ENCODE data around the gene CLDND2.

Gene CLDND2

DNA sequence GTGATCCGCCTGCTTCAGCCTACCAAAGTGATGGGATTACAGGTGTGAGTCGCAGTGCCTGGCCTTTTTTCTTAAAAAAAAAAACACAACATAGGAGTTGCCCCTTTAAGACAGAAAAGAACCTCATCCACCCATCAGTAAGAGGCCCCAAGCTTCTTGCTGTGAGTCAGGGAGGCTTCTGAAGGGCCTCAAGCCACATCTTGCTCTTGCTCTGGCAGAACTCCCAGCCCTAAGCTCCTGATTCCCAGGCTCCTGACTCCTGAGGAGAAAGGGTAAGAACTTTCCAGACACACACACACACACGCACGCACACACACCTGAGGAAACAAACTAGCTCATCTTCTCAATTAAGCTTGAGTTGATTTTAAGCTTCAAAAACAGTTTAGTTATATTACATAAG, 9.5 kb downstream of the CLDND2 start:
- peak; percentile 56 for DNase-seq (ENCODE audit: extremely low read depth, low read depth)
- TF ChIP-seq, protein P1, sequence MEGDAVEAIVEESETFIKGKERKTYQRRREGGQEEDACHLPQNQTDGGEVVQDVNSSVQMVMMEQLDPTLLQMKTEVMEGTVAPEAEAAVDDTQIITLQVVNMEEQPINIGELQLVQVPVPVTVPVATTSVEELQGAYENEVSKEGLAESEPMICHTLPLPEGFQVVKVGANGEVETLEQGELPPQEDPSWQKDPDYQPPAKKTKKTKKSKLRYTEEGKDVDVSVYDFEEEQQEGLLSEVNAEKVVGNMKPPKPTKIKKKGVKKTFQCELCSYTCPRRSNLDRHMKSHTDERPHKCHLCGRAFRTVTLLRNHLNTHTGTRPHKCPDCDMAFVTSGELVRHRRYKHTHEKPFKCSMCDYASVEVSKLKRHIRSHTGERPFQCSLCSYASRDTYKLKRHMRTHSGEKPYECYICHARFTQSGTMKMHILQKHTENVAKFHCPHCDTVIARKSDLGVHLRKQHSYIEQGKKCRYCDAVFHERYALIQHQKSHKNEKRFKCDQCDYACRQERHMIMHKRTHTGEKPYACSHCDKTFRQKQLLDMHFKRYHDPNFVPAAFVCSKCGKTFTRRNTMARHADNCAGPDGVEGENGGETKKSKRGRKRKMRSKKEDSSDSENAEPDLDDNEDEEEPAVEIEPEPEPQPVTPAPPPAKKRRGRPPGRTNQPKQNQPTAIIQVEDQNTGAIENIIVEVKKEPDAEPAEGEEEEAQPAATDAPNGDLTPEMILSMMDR (IDR thresholded peaks at IDR 0.05; ENCODE audit: low read depth, low read length) = no peak

DNA sequence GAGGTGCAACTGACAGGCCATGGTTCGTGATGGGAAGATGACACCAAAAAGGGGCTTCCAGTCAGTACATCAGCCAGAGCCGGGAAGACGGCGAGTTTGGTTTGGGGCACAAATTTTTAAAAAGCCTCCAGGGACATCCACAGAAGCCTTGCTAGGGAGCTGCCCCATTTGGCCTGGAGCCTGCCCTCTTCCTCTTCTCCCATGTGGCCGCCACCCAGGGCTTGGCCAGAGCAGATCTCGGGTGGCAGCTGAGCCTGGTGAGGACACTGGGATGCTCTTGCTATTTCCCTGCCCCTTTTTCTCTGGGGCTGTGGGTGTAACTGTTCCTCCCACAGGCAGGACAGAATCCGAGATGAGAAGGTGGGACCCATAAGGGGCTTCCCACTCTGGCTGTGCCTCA, 10.9 kb downstream of the CLDND2 start:
- DNase-seq (ENCODE audit: extremely low read depth, low read depth) = no peak
- TF ChIP-seq, protein P1 (IDR thresholded peaks at IDR 0.05; ENCODE audit: low read depth, low read length) = no peak

DNA sequence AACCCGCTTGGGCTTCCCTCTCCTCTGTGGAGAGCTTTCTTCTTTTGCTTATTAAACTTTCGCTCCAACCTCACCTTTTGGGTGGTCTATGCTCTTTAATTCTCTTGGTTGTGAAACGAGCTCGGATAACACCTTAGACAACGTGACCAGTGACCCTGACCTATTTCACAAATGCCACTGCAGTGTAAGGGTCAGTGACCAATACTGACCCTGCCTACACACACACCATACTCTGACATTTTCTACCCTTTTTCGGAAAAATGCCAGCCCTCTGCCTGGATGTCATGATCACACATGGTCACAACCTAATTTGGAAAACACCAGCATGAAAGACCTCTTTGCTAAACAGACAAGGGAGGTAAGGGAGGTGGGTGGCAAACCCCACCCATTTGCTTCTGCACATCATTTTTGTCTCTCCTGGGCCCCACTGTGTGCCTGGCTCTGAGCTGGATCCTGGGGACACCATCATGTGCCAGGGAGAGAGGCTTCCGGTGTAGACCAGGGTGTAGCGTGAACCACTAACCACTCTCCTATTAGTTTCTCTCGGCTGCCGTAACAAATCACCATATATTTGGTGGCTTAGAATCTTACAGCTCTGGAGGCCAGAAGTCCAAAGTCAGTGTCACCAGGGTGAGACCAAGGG, 12.5 kb downstream of the CLDND2 start:
- no peak for DNase-seq (ENCODE audit: extremely low read depth, low read depth)

DNA sequence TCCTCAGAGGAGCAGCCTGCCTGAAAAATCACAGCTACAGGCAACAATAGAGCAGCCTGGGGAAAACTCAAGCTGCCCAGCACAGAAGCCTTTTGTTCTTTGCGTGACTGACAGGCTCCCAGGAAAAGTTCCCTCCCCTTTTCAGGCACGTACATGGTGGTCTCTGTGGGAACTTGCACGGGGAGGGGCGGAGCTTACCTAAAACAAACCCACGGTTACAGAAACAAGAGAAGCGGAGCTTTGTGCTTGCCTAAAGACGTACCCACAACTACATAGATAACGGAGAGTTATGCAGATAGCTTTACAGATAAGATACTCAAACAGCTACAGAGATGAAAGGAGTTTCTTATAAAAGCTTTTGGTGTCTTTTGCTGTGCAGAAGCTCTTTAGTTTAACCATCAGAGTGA, 14.1 kb downstream of the CLDND2 start:
- TF ChIP-seq, protein P1 (IDR thresholded peaks at IDR 0.05; ENCODE audit: low read depth, low read length) = no peak
- DNase-seq (ENCODE audit: extremely low read depth, low read depth) = no peak

More for the DNA sequence above, 12.5 kb downstream of the CLDND2 start:
- TF ChIP-seq, protein P1 (IDR thresholded peaks at IDR 0.05; ENCODE audit: low read depth, low read length) = no peak

DNA sequence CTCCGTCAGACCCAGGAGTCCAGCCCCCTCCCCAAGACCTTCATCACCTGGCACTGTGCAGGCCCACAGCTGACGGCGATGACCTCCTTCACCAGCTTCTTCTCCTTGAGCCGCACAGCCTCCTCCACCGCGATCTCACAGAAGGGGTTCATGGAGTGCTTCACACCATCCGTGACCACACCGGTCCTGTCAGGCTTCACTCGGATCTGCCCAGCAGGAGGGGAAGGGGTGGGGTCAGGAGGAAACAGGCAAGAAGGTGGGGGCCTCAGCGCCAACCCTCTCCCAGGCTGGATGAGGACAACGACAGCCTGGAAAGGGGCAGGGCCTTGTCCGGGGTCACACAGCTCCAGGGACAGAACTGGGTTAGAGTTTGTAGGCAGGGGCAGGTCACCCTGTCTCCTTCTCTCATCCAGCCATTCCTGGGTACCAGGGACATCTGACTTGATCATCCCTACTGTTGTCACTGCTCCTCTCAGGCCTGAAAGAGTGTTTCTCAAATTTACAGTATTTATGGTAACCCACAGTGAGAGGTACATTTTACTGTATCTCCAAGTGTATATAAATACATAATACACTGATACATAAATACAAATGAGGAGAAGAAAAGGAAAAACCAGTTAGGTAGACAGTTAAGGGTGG, 14.6 kb downstream of the CLDND2 start:
- TF ChIP-seq, protein P1 (IDR thresholded peaks at IDR 0.05; ENCODE audit: low read depth, low read length) = no peak
- DNase-seq (ENCODE audit: extremely low read depth, low read depth) = no peak

DNA sequence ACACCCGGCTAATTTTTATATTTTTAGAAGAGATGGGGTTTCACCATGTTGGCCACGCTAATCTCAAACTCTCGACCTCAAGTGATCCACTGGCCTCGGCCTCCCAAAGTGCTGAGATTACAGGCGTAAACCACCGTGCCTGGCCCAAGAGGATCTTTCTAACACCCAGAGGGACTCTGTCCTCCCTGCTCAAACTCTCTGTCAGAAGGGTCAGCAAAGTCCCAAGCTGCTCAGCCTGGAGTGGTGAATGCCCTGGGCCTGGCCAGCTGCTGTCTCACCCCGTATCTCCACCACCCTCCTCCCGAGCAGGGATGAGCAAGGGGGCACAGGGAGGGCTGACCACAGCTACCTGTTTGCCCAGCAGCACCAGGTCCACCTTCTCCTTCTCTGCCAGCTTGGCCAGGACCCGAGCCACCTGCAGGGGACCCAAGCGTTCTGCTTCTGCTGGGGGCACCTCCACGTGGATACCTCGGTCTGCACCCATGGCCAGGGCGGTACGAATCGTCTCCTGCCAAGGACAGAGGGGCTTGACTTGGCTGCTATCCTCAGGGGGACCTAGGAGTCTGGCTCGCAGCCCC, 15.9 kb downstream of the CLDND2 start:
- DNase-seq (ENCODE audit: extremely low read depth, low read depth) = no peak
- TF ChIP-seq, protein P1 (IDR thresholded peaks at IDR 0.05; ENCODE audit: low read depth, low read length) = no peak

DNA sequence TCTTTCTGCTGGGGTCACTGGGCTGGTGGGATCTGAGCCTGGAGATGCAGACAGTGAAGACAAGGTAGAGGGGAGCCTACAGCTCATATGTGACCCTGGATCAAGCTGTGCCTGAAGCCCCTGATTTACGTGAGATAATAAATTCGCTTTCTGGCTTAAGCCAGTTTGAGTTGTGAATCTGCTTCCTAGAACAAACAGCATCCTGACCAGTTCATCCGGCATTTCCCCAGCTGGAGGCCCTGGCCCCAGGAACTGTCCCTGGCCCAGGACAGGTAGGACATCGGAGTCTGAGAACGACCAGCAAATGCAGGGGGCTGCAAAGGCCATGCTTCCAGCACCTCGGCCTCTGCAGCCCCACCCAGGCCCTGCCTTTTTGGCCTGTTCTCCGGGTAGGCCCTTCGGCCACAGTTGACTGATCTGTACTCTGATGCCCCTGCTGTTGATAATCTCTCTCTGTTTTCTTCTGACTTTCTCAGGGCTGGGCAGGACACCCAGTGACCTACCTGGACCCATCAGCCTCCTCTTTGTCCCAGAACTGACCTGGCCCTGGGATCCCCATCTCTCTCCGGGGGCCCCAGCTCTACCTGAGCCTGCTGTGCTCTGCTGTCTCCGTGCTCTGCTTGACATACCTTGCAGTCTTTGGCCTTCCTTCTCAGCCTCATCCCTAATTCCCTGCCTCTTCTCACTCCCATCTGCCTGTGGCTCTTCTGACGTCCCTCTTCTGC, 17.4 kb downstream of the CLDND2 start:
- TF ChIP-seq, protein P1 (IDR thresholded peaks at IDR 0.05; ENCODE audit: low read depth, low read length) = no peak

More for the DNA sequence above, 17.4 kb downstream of the CLDND2 start:
- DNase-seq (ENCODE audit: extremely low read depth, low read depth) = no peak
